HTR-8/SVneo (cell line): Measurements from ENCODE around the gene SLC6A9.

Experiments used
- DNase-seq: peaks from one replicate; pipeline ENCODE4 v3.0.0; 2011; ENCODE audit warnings: low spot score, mixed read lengths; ENCODE audit not compliant: insufficient read length
- FAIRE-seq: peaks from 2 replicates; lab custom pipeline; 2011; peaks lifted over from hg19 to GRCh38; lab: Jason Lieb, UNC

SLC6A9 gene

GRCh38 chr1:43954036-43954435, 77.2 kb downstream of the SLC6A9 start:
- DNase-seq = no peak
- no peak for FAIRE-seq

GRCh38 chr1:43953361-43953760, 77.9 kb downstream of the SLC6A9 start:
- FAIRE-seq (no peak), DNase-seq (no peak)

GRCh38 chr1:43952731-43953346, 78.4 kb downstream of the SLC6A9 start:
- no peak for FAIRE-seq
- no peak for DNase-seq

- FAIRE-seq (no peak), DNase-seq (no peak)
Measured at GRCh38 chr1:43951021-43951985, 80.0 kb downstream of the SLC6A9 start.

GRCh38 chr1:43949678-43950077, 81.6 kb downstream of the SLC6A9 start:
- no peak for FAIRE-seq
- DNase-seq = no peak

- FAIRE-seq = no peak
- DNase-seq = no peak
Measured at GRCh38 chr1:43947874-43948437, 83.3 kb downstream of the SLC6A9 start.

GRCh38 chr1:43947061-43947873, 84.0 kb downstream of the SLC6A9 start:
- DNase-seq = no peak
- FAIRE-seq = no peak
